B cell (primary cell): Measurements from ENCODE around the gene PTPRN2.

ENCODE experiments used
- CTCF ChIP-seq: fragments of 200-600 bp; IDR thresholded peaks from one replicate; pipeline ENCODE4 v1.8.0; 2022; ENCODE audit warnings: antibody characterized with exemption, mild to moderate bottlenecking
- EZH2 ChIP-seq: IDR thresholded peaks from 2 replicates; pipeline ENCODE4 v1.6.1; 2012; ENCODE audit warnings: borderline replicate concordance, low read depth, mild to moderate bottlenecking, moderate library complexity, low read length; ENCODE audit not compliant: insufficient read depth, poor library complexity, severe bottlenecking

GRCh38 chr7:158450476-158451124 is 137.0 kb downstream of the PTPRN2 start:
- TF ChIP-seq CTCF = no peak
- TF ChIP-seq EZH2 = no peak
